Measurements from ENCODE around the gene NMRK2.

The NMRK2 gene

DNA sequence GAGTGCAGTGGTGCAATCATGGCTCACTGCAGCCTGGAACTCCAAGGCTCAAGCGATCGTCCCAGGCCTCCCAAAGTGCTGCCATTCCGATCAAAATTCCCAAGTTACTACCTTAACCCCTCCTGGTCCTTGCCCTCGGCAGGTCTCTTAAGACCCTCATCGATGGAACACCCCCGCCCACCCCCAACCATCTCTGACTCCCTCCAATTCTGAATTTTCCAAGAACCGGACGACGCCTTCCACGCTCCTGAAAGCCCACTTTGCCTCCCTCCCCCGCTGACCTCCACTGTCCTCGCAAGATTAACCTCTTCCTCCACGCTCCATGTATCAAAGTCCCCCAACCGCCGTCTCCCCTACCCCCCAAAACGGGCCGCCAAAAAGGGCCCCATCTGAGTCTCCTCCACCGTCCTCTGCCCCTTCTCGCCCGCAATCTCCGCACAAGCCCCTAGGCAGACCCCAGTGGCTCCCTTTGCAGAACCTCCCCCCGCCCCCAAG lies 37.5 kb downstream of the NMRK2 start:
- TF ChIP-seq, protein P1, sequence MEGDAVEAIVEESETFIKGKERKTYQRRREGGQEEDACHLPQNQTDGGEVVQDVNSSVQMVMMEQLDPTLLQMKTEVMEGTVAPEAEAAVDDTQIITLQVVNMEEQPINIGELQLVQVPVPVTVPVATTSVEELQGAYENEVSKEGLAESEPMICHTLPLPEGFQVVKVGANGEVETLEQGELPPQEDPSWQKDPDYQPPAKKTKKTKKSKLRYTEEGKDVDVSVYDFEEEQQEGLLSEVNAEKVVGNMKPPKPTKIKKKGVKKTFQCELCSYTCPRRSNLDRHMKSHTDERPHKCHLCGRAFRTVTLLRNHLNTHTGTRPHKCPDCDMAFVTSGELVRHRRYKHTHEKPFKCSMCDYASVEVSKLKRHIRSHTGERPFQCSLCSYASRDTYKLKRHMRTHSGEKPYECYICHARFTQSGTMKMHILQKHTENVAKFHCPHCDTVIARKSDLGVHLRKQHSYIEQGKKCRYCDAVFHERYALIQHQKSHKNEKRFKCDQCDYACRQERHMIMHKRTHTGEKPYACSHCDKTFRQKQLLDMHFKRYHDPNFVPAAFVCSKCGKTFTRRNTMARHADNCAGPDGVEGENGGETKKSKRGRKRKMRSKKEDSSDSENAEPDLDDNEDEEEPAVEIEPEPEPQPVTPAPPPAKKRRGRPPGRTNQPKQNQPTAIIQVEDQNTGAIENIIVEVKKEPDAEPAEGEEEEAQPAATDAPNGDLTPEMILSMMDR (IDR thresholded peaks at IDR 0.05), result no peak
- TF ChIP-seq ZFX (IDR thresholded peaks at IDR 0.05; ENCODE audit: borderline replicate concordance), result no peak
- peak overlapping the region; percentile 80 for H3K27ac ChIP-seq

DNA sequence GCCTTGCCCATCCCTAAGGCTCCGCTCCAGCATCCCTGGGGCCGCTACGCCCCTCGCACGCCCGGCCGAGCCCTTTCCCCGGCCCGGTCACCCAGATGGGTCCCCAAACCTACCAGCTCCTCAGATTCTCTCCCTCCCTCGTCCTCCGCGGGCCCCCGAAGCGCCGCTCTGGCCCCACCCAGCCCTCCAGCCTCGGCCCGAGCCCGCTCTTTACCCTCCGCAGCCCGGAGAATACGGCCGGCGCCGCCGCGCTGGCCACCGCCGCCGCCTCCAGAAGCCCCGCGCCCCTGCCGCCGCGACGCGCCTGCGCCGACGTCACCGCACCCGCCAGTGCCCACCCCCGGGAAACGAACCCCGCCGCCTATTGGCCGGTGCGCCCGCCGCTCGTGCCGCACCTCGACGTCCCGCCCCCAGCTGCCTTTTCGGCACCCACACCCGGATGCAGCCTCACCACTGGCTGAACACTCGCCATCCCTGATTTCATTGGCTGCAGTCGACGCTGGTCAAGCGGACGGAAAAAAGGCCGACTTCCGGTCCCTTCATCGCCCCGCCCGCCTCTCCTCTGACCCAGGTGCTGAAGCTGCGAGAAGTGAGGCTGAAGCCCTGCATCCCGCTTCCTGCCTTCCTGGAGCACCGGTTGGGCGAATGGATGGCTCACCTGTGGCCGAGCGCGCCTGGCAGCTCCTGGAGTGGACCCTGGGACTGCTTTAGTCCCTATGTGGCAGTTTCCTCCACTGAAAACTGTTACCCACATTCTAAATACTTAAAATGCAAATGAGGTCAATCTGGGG lies 38.1 kb downstream of the NMRK2 start, which contains the start of gene DAPK3:
DAPK3 (minus strand) TSS at position 292 of the 791 bp plus-strand sequence. CDS start 1,364 bp downstream, outside the sequence.
- peak within 1 kb of the TSS; percentile 80 for H3K27ac ChIP-seq
- TF ChIP-seq, protein P1 (IDR thresholded peaks at IDR 0.05), result no peak
- no peak for TF ChIP-seq ZFX (IDR thresholded peaks at IDR 0.05; ENCODE audit: borderline replicate concordance)

DNA sequence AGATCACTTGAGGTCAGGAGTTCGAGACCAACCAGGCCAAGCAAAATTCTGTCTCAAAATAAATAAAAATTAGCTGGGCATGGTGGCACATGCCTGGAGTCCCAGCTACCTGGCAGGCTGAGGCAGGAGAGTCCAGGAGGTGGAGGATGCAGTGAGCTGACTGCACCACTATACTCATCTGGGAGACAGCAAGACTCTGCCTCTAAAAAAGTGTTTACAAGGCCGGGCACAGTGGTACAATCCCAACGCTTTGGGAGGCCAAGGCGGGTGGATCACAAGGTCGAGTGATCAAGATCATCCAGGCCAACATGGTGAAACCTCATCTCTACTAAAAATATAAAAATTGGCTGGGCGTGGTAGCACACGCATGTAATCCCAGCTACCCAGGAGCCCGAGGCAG lies 42.3 kb downstream of the NMRK2 start:
- TF ChIP-seq ZFX (IDR thresholded peaks at IDR 0.05; ENCODE audit: borderline replicate concordance), result no peak
- TF ChIP-seq, protein P1 (IDR thresholded peaks at IDR 0.05), result no peak
- 0 out of 2 replicates have a peak overlapping the region, but pooled peaks have one; percentile 12 for H3K27ac ChIP-seq

DNA sequence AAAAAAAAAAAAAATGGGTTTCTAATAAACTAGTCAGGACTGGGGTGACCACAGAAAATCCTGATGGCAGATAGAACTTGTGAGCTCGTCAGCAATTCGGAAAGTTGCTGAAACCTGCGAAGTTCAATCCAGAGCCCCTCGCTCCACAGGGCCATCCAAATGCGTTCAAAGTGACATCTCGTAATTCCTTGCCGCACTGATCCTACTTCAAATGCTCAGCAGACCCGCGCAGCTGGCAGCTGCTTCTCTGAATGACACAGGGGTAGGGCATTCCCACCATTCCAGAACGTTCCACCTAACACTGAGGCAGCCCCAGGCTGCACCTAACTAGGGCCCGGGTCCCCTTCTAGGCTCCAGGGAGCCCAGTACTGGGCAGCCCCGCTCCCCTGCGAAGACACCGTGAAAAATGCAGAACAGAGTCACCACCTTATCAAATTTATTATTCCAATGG lies 42.8 kb downstream of the NMRK2 start:
- TF ChIP-seq, protein P1 (IDR thresholded peaks at IDR 0.05), result no peak
- no peak for TF ChIP-seq ZFX (IDR thresholded peaks at IDR 0.05; ENCODE audit: borderline replicate concordance)

DNA sequence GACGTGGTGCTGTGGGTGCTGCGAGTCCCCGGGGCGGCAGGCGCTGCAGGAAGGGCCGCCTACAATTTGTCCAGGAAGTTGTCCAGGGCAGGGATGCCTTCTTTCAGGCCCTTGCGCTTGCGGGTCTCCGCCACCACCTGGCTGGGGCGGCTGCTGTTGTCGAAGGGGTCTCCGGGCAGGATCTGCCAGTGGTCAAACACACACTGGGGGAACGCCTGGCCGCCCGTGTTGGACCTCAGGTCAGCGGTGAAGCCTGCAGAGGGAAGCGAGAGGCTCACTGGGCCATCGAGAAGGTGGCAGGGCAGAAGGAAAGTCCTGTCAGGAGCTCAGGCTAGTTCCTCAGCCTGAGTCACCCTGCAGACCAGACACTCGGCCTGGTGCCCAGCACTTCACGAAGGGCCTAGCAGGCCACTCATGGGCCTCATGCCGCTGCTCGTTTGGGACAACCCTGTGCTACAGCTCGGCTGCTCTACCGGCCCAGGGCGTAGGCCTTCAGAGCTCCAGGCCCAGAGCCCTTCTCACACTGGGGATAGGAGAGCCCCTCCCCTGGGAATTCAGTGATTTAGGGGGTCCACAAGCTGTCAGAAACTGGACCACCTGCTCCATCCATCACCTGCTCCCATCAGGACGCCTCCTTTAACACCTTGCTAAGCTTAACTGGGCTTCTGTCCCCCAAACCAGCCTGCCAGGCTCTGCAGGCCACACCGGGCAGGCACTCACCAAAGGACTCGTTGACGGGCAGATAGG lies 43.8 kb downstream of the NMRK2 start:
- TF ChIP-seq, protein P1 (IDR thresholded peaks at IDR 0.05), result no peak
- no peak for TF ChIP-seq ZFX (IDR thresholded peaks at IDR 0.05; ENCODE audit: borderline replicate concordance)
- H3K27ac ChIP-seq, result 0 out of 2 replicates have a peak overlapping the region, but pooled peaks have one; percentile 4

More for the DNA sequence above, 42.8 kb downstream of the NMRK2 start:
- H3K27ac ChIP-seq, result 0 out of 2 replicates have a peak overlapping the region, but pooled peaks have one; percentile 12

DNA sequence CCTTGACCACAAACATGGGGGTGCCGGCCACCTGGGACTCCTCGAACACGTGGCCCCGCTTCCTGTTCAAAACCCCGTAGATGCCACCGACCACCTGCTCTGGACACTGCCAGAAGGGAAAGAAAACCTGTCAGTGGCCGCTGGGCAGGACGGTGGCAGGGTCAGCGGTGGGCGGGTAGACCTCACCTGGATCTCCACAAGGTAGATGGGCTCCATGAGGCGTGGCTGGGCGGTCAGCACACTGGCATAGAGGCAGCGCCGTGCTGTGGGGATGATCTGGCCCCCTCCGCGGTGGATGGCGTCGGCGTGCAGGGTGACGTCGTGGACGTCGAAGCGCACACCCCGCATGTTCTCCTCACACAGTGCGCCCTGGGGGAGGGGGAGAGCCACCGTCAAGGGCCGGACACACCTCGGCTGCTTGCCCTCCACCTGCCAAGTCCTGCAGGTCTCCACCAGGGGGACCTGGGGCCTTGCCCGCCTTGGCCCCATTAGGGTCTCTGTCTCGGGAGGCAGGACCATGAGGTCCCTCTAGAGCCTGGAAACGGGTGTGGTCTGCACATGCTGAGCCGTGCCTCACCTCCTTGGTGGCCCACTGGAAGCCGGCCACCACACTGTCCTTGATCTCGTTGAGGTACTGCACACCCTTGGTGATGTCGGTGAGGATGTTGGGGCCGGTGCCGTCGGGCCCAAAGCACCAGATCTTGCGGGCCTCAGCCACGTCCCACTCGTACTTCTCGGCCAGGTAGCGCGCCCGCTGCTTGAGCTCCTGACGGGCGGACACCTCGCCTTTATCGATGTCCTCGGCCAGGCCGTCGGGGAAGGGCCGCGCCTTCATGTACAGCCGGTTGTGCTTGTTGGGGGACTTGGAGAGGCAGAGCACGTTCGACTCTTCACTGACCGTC lies 44.6 kb downstream of the NMRK2 start:
- TF ChIP-seq, protein P1 (IDR thresholded peaks at IDR 0.05), result no peak
- no peak for TF ChIP-seq ZFX (IDR thresholded peaks at IDR 0.05; ENCODE audit: borderline replicate concordance)
- H3K27ac ChIP-seq, result peak overlapping the region; percentile 15; the same call in 1 of the 2 replicates
